GM21381 (cell line): ENCODE measurements around the gene IPO13.
A peak's percentile ranks its signal among the peaks of the same experiment; 100 is the strongest.

Source experiments
- ATAC-seq: cut with Tn5 transposase; IDR thresholded peaks from one replicate; pipeline ENCODE4 v1.9.1; 2021; ENCODE audit warnings: mild to moderate bottlenecking, moderate library complexity; ENCODE audit not compliant: unreplicated experiment

Gene IPO13

GRCh38 chr1:43946236-43947060 lies at the start of gene IPO13:
Gene IPO13 (plus strand): TSS chr1:43946950. CDS start chr1:43947601, 651 bp downstream.
- ATAC-seq, result peak; percentile 89

- no peak for ATAC-seq
These were observed 47.8 kb upstream of the IPO13 start for GRCh38 chr1:43898981-43899380.

- no peak for ATAC-seq
These were observed 46.4 kb upstream of the IPO13 start for GRCh38 chr1:43900386-43900785.

GRCh38 chr1:43901196-43901961 lies 45.4 kb upstream of the IPO13 start:
- ATAC-seq, result no peak

- no peak for ATAC-seq
These were observed 44.5 kb upstream of the IPO13 start for GRCh38 chr1:43902058-43902831.

- ATAC-seq, result no peak
These were observed 41.8 kb upstream of the IPO13 start for GRCh38 chr1:43904660-43905551.

- no peak for ATAC-seq
These were observed 38.5 kb upstream of the IPO13 start for GRCh38 chr1:43908226-43908625.

GRCh38 chr1:43908858-43909257 lies 37.9 kb upstream of the IPO13 start:
- ATAC-seq, result no peak

GRCh38 chr1:43910343-43910742 lies 36.4 kb upstream of the IPO13 start:
- no peak for ATAC-seq

- no peak for ATAC-seq
These were observed 34.1 kb upstream of the IPO13 start for GRCh38 chr1:43912607-43913006.

- ATAC-seq, result no peak
These were observed 33.7 kb upstream of the IPO13 start for GRCh38 chr1:43913051-43913501.

GRCh38 chr1:43913666-43914360 lies 32.9 kb upstream of the IPO13 start:
- ATAC-seq, result no peak

GRCh38 chr1:43914576-43915525 lies 31.9 kb upstream of the IPO13 start:
- no peak for ATAC-seq

- ATAC-seq, result no peak
These were observed 26.8 kb upstream of the IPO13 start for GRCh38 chr1:43919906-43920305.

- no peak for ATAC-seq
These were observed 25.7 kb upstream of the IPO13 start for GRCh38 chr1:43921022-43921421.

GRCh38 chr1:43924516-43924915 lies 22.2 kb upstream of the IPO13 start:
- ATAC-seq, result no peak

- ATAC-seq, result no peak
These were observed 20.9 kb upstream of the IPO13 start for GRCh38 chr1:43925846-43926245.

- ATAC-seq, result no peak
These were observed 16.4 kb upstream of the IPO13 start for GRCh38 chr1:43930168-43930948.
